Adrenal gland (tissue), 5 donors: ENCODE results near the gene PITPNB.

Source experiments
- POLR2A ChIP-seq, 2 donors: fragments of 450-650 bp; IDR thresholded peaks; one replicate each; pipeline ENCODE4 v1.6.1; 2017; ENCODE audit warnings: antibody characterized with exemption in 2 of 2, mild to moderate bottlenecking in 2 of 2, moderate library complexity in 1 of 2
- TF ChIP-seq, protein P1 (sequence below), 6 experiments: fragments of 450-650 bp in 4 of 6; fragments of 200-600 bp in 2 of 6; sonication (generic) in 1 of 6; IDR thresholded peaks; 1 replicate in 5 of 6; 2 replicates in 1 of 6; pipeline versions ENCODE4 v1.5.1 to v1.8.0; 2016 to 2021; ENCODE audit warnings: antibody characterized with exemption in 6 of 6, mild to moderate bottlenecking in 2 of 6, moderate library complexity in 1 of 6
- donor health status: DM: no; HTN: no; CAD: no.

DNA sequence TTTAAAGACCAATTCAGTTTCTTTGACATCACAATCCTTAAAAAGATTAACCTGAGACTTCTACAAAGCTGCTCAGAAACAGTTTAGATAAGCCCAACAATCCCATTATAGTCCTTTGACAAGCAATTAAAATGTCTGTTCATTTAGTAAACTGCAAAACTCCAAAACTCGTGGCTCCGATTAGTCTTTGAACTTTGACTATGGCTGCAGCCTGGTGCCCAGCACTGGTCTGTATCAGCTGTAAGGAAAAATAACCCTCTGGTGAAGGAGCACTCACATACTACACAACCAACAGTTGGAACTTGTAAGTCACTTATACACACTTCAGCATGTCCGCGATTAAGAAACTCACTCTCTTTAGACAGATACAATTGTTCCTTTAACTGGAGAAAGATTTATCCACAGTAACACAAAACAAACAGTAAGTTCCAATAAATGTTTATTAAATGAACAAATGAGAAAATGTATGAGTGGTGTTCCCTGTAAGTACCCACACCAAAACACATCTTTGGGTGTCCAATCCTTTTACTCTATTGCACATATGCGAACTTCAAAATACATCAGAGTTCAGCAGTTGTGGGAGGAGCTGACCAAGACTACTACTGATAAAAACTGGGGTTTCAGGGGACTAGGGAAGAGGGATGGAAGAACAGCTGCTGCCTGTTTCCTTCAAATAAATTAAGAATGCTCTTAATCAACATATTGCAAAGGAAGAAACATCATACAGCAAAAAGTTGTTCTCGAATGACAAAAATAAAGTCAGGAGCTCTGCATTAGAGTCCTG is 36.4 kb downstream of the PITPNB start:
- TF ChIP-seq, protein P1, sequence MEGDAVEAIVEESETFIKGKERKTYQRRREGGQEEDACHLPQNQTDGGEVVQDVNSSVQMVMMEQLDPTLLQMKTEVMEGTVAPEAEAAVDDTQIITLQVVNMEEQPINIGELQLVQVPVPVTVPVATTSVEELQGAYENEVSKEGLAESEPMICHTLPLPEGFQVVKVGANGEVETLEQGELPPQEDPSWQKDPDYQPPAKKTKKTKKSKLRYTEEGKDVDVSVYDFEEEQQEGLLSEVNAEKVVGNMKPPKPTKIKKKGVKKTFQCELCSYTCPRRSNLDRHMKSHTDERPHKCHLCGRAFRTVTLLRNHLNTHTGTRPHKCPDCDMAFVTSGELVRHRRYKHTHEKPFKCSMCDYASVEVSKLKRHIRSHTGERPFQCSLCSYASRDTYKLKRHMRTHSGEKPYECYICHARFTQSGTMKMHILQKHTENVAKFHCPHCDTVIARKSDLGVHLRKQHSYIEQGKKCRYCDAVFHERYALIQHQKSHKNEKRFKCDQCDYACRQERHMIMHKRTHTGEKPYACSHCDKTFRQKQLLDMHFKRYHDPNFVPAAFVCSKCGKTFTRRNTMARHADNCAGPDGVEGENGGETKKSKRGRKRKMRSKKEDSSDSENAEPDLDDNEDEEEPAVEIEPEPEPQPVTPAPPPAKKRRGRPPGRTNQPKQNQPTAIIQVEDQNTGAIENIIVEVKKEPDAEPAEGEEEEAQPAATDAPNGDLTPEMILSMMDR (IDR thresholded peaks at IDR 0.05) = no peak
- TF ChIP-seq POLR2A (IDR thresholded peaks at IDR 0.05) = no peak
